ENCODE measurements around the gene RPL41. TPM values are rescaled to one million over a fixed set of nuclear protein-coding genes. Genes with fewer than 3 reads are reported as not detected.

The RPL41 gene
- polyA plus RNA-seq, 1 of the 3 experiments (the other 2 are of a cell fraction) = 12,464 TPM

DNA sequence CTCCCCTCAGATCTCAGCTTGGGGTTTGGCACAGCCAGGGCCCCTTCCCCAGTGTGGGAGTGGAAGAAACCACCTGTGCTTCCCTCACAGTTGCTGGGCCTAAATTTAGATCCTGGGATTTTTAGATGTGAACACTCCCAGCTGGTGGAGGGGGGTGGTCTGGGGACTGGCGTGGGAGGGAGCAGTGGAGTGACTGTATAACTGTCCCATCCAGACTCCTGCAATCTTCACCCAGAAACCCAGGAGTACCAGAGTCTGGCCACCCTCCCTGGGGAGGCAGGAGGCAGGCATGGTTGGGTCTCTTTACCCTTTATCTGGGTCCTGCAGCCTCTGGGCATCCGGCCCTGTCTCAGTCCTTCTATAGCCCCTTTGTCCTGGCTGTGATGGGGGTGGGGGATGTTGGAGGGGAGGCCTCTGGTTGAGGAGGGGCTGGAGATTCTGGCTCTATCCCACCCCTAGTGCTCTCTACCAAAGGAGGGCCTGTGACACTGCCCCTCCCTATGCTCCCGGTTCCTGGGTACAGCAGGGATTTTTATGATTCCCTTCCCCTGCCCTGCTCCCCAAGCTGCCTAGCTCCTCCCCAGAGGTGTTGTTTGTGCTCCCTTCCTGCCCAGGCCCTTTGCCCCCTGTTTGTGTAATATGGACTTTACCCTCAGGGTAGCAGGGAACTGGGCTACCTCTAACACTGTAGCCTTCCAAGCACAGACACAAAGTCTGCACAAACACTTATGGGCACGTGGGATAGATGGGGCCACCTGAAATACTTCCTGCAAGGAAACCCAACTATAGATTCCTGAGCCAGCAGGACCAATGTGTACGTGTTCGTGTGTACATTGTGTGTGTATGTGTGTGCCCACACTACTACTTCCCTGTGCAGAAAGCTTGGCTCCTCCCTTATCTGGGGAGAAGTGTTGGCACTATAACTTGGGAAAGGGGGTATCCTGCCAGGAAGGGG is 34.8 kb upstream of the RPL41 start:
- WGBS (ENCODE audit: low lambda C conversion rate) = 83% methylated on average over 6 of the region's 6 CpGs
- DNase-seq = no peak
- ChIA-PET POLR2A (interaction anchor here (1.0 to 3.2 kb wide), 2 partner anchors 23 kb away, joined by 3 to 15 read pairs; partner anchors contain the start of gene PA2G4), CTCF (interaction anchor here (0.6 to 3.4 kb wide), 8 partner anchors 8 to 142 kb away, joined by 3 to 13 read pairs (median 4); partner anchors contain the start of genes PA2G4 and ZC3H10)
- no peaks in the 10 kb centered on the region for H3K9me2 ChIP-seq
- no peak overlapping the region for H2AFZ ChIP-seq (ENCODE audit: low read depth)
- H3K79me2 ChIP-seq (ENCODE audit: insufficient read depth) = no peaks in the 10 kb centered on the region
- TF ChIP-seq FOXJ3 (CRISPR knock-in tag; IDR thresholded peaks at IDR 0.05) = no peak
- no peak for TF ChIP-seq YY1 (IDR thresholded peaks at IDR 0.05; ENCODE audit: low read depth)
- TF ChIP-seq IRF3 (IDR thresholded peaks at IDR 0.05; ENCODE audit: low read depth, low read length) = no peak
- no peak for TF ChIP-seq NFIC (IDR thresholded peaks at IDR 0.05; ENCODE audit: borderline replicate concordance)
- no peak for TF ChIP-seq MEF2A (IDR thresholded peaks at IDR 0.05; ENCODE audit: borderline replicate concordance, low read depth)
- TF ChIP-seq MAX (IDR thresholded peaks at IDR 0.05; ENCODE audit: low read depth) = no peak
- no peak for TF ChIP-seq EZH2phosphoT487 (IDR thresholded peaks at IDR 0.05; ENCODE audit: borderline replicate concordance, low read depth)
- no peak for TF ChIP-seq EP300 (IDR thresholded peaks at IDR 0.05; ENCODE audit: borderline replicate concordance in 1 of 2, low read depth in 1 of 2, low read length in 1 of 2)
- TF ChIP-seq JUND (IDR thresholded peaks at IDR 0.05) = no peak
- TF ChIP-seq, protein P1, sequence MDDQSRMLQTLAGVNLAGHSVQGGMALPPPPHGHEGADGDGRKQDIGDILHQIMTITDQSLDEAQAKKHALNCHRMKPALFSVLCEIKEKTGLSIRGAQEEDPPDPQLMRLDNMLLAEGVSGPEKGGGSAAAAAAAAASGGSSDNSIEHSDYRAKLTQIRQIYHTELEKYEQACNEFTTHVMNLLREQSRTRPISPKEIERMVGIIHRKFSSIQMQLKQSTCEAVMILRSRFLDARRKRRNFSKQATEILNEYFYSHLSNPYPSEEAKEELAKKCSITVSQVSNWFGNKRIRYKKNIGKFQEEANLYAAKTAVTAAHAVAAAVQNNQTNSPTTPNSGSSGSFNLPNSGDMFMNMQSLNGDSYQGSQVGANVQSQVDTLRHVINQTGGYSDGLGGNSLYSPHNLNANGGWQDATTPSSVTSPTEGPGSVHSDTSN (IDR thresholded peaks at IDR 0.05) = no peak
- H3K9me3 ChIP-seq = no peaks in the 10 kb centered on the region
- H3K27me3 ChIP-seq (ENCODE audit: insufficient read depth) = no peaks in the 10 kb centered on the region
- H3K36me3 ChIP-seq (replicated peaks in 1 of 2; ENCODE audit: control insufficient read depth in 1 of 2, insufficient read depth in 2 of 2, low read length in 1 of 2) = no peaks in the 10 kb centered on the region
- H3K27ac ChIP-seq (ENCODE audit: low read depth in 2 of 2, low read length in 1 of 2) = no peak overlapping the region
- no peak overlapping the region for H3K4me2 ChIP-seq
- H3K9ac ChIP-seq = no peak overlapping the region
- no peaks in the 10 kb centered on the region for H4K20me1 ChIP-seq (ENCODE audit: insufficient read depth)
- H3F3A ChIP-seq (replicated peaks; ENCODE audit: insufficient read depth) = peaks cover 12% of the 10 kb centered on the region
- peaks cover 0 to 6% of the 10 kb centered on the region in 2 experiments; a peak in 1 of 4 replicates for H3K4me1 ChIP-seq (ENCODE audit: control insufficient read depth in 1 of 2, insufficient read depth in 2 of 2, low read depth in 1 of 2, low read length in 1 of 2)
- no peak overlapping the region for H3K4me3 ChIP-seq (ENCODE audit: low read depth in 2 of 2, low read length in 1 of 2)

GRCh38 chr12:56082382-56082781 is 34.1 kb upstream of the RPL41 start:
- no peak overlapping the region for H2AFZ ChIP-seq (ENCODE audit: low read depth)
- 100% methylated on average over 1 of the region's 2 CpGs for WGBS (ENCODE audit: low lambda C conversion rate)
- H3K4me1 ChIP-seq (ENCODE audit: control insufficient read depth in 1 of 2, insufficient read depth in 2 of 2, low read depth in 1 of 2, low read length in 1 of 2) = peaks cover 0 to 6% of the 10 kb centered on the region in 2 experiments; a peak in 1 of 4 replicates
- no peaks in the 10 kb centered on the region for H3K27me3 ChIP-seq (ENCODE audit: insufficient read depth)
- CTCF ChIA-PET = no interaction called here
- H3K4me3 ChIP-seq (ENCODE audit: low read depth in 2 of 2, low read length in 1 of 2) = no peak overlapping the region
- H3K27ac ChIP-seq (ENCODE audit: low read depth in 2 of 2, low read length in 1 of 2) = no peak overlapping the region
- H3K9me2 ChIP-seq = no peaks in the 10 kb centered on the region
- H3K36me3 ChIP-seq (replicated peaks in 1 of 2; ENCODE audit: control insufficient read depth in 1 of 2, insufficient read depth in 2 of 2, low read length in 1 of 2) = no peaks in the 10 kb centered on the region
- H3K9me3 ChIP-seq = no peaks in the 10 kb centered on the region
- no peaks in the 10 kb centered on the region for H3K79me2 ChIP-seq (ENCODE audit: insufficient read depth)
- H4K20me1 ChIP-seq (ENCODE audit: insufficient read depth) = no peaks in the 10 kb centered on the region
- POLR2A ChIA-PET = interaction anchor here (1.0 kb wide), 1 partner anchor 22 kb away, joined by 3 read pairs; the partner anchor contains the start of gene PA2G4
- H3F3A ChIP-seq (replicated peaks; ENCODE audit: insufficient read depth) = peaks cover 12% of the 10 kb centered on the region
- no peak for DNase-seq
- no peak overlapping the region for H3K4me2 ChIP-seq
- H3K9ac ChIP-seq = no peak overlapping the region
- TF ChIP-seq TCF12 (IDR thresholded peaks at IDR 0.05) (no peak), GABPA (IDR thresholded peaks at IDR 0.05; ENCODE audit: low read depth) (no peak), GATA2 (CRISPR knock-in tag; IDR thresholded peaks at IDR 0.05) (no peak), USF1 (IDR thresholded peaks at IDR 0.05; ENCODE audit: borderline replicate concordance, low read depth) (no peak)
- TF ChIP-seq, protein P2, sequence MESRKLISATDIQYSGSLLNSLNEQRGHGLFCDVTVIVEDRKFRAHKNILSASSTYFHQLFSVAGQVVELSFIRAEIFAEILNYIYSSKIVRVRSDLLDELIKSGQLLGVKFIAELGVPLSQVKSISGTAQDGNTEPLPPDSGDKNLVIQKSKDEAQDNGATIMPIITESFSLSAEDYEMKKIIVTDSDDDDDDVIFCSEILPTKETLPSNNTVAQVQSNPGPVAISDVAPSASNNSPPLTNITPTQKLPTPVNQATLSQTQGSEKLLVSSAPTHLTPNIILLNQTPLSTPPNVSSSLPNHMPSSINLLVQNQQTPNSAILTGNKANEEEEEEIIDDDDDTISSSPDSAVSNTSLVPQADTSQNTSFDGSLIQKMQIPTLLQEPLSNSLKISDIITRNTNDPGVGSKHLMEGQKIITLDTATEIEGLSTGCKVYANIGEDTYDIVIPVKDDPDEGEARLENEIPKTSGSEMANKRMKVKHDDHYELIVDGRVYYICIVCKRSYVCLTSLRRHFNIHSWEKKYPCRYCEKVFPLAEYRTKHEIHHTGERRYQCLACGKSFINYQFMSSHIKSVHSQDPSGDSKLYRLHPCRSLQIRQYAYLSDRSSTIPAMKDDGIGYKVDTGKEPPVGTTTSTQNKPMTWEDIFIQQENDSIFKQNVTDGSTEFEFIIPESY (IDR thresholded peaks at IDR 0.05; ENCODE audit: borderline replicate concordance, low read depth) = no peak
- TF ChIP-seq, protein P3, sequence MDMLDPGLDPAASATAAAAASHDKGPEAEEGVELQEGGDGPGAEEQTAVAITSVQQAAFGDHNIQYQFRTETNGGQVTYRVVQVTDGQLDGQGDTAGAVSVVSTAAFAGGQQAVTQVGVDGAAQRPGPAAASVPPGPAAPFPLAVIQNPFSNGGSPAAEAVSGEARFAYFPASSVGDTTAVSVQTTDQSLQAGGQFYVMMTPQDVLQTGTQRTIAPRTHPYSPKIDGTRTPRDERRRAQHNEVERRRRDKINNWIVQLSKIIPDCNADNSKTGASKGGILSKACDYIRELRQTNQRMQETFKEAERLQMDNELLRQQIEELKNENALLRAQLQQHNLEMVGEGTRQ (IDR thresholded peaks at IDR 0.05; ENCODE audit: borderline replicate concordance, low read depth, low read length) = no peak
